Measurements from ENCODE around the gene SGK1. TPM values are rescaled to one million over a fixed set of nuclear protein-coding genes. Genes with fewer than 3 reads are reported as not detected.

The SGK1 gene
- polyA plus RNA-seq, 1 donor (not counting 4 experiments of a cell fraction or from before 2014, with no cell fraction given), result 156 TPM

GRCh38 chr6:134175532-134176263 is 142.2 kb downstream of the SGK1 start:
- no peak for FAIRE-seq
- TF ChIP-seq, protein P1, sequence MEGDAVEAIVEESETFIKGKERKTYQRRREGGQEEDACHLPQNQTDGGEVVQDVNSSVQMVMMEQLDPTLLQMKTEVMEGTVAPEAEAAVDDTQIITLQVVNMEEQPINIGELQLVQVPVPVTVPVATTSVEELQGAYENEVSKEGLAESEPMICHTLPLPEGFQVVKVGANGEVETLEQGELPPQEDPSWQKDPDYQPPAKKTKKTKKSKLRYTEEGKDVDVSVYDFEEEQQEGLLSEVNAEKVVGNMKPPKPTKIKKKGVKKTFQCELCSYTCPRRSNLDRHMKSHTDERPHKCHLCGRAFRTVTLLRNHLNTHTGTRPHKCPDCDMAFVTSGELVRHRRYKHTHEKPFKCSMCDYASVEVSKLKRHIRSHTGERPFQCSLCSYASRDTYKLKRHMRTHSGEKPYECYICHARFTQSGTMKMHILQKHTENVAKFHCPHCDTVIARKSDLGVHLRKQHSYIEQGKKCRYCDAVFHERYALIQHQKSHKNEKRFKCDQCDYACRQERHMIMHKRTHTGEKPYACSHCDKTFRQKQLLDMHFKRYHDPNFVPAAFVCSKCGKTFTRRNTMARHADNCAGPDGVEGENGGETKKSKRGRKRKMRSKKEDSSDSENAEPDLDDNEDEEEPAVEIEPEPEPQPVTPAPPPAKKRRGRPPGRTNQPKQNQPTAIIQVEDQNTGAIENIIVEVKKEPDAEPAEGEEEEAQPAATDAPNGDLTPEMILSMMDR (optimal IDR thresholded peaks at IDR 0.05 in 1 of 3, IDR thresholded peaks at IDR 0.05 in 1 of 3, conservative IDR thresholded peaks at IDR 0.05 in 1 of 3; ENCODE audit: extremely low read depth in 1 of 3, insufficient read depth in 2 of 3, low read length in 3 of 3), result no peak
- TF ChIP-seq EZH2 (IDR thresholded peaks at IDR 0.05; ENCODE audit: low read length), result no peak

DNA sequence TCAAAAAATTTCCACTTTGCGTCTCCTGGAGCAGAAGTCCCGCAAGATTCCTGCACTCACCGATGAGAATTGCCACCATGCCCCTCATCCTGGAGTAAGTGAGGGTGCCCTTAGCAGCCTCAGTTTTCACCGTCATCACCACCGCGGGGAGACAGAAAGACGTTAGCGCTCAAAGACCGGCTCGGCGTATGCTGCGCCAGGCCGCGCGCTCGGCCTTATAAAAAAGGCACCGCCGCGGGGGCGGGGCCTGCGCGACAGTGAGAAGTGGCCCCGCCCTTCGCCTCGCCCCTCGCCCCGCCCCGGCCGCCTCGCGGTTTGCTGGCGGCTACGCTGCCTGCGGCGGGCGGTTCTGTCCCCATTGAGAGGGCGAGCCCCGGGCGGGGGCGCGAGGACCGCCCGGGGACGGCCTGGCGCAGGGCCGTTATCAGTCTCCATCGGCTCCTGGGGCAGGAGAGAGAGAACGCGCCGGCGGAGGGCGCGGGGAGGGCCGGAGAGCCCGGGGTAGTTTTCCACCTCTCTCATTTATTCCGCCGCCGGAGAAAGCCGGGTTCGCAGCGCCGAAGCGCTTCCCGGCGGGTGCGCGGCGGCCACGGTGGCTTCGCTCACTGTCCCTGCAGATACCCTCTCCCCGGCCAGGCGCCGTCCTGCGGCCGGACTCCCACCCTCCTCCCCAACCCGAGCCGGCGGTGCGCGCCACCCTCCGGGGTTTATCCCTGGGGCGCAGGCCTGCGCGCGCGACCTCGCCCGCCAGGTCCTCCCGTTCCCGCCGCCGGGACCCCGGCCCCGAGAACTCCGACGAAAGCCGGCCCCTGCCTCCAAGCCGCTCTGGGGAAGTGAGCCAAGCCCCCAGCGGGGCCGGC is 143.0 kb downstream of the SGK1 start:
- Histone ChIP-seq H3K9me1 (ENCODE audit: control insufficient read depth, extremely low read depth, insufficient read depth, low read length) (no peaks in the 10 kb centered on the region), H2AFZ (ENCODE audit: control insufficient read depth, low read length) (peak overlapping the region; percentile 7), H3K9ac (ENCODE audit: control insufficient read depth, extremely low read depth, insufficient read depth, low read length) (peak overlapping the region; percentile 89), H3K4me1 (ENCODE audit: control insufficient read depth, extremely low read depth, insufficient read depth, low read length) (peaks cover 43% of the 10 kb centered on the region), H3K4me2 (ENCODE audit: control insufficient read depth, extremely low read depth, insufficient read depth, low read depth, low read length) (peak overlapping the region; percentile 97), H3K4me3 (ENCODE audit: control insufficient read depth in 2 of 3, extremely low read depth in 1 of 3, insufficient read depth in 2 of 3, low read depth in 1 of 3, low read length in 3 of 3) (peak overlapping the region; percentile 77 to 98 (median 96)), H3K36me3 (ENCODE audit: control insufficient read depth in 2 of 2, extremely low read depth in 1 of 2, insufficient read depth in 2 of 2, low read length in 2 of 2) (peaks cover 14 to 31% of the 10 kb centered on the region in 2 experiments), H3K79me2 (ENCODE audit: control insufficient read depth, insufficient read depth, low read length) (peaks cover 38% of the 10 kb centered on the region), H3K27ac (ENCODE audit: control insufficient read depth, insufficient read depth, low read length) (peak overlapping the region; percentile 82), H4K20me1 (ENCODE audit: control insufficient read depth, extremely low read depth, insufficient read depth, low read length) (peaks cover 15% of the 10 kb centered on the region), H3K27me3 (ENCODE audit: control insufficient read depth, extremely low read depth, insufficient read depth, low read length) (no peaks in the 10 kb centered on the region), H3K9me3 (ENCODE audit: control insufficient read depth, low read depth, low read length) (no peaks in the 10 kb centered on the region)
- no peak for FAIRE-seq
- no peak for DNase-seq (ENCODE audit: low read depth, low spot score)
- TF ChIP-seq EZH2 (IDR thresholded peaks at IDR 0.05; ENCODE audit: low read length), result no peak
- TF ChIP-seq, protein P1 (optimal IDR thresholded peaks at IDR 0.05 in 1 of 3, IDR thresholded peaks at IDR 0.05 in 1 of 3, conservative IDR thresholded peaks at IDR 0.05 in 1 of 3; ENCODE audit: extremely low read depth in 1 of 3, insufficient read depth in 2 of 3, low read length in 3 of 3), result peak in 1 of 3 experiments; percentile 9
- dilution Hi-C loops (cut with MboI; ENCODE audit: extremely low pct_ligation_motif_present, low sequenced_read_pairs), result no loop called here

More at GRCh38 chr6:134175532-134176263, 142.2 kb downstream of the SGK1 start:
- Histone ChIP-seq H3K4me2 (ENCODE audit: control insufficient read depth, extremely low read depth, insufficient read depth, low read depth, low read length) (peak overlapping the region; percentile 82), H3K9ac (ENCODE audit: control insufficient read depth, extremely low read depth, insufficient read depth, low read length) (peak overlapping the region; percentile 89), H3K9me1 (ENCODE audit: control insufficient read depth, extremely low read depth, insufficient read depth, low read length) (no peaks in the 10 kb centered on the region), H2AFZ (ENCODE audit: control insufficient read depth, low read length) (peak overlapping the region; percentile 44), H3K4me3 (ENCODE audit: control insufficient read depth in 2 of 3, extremely low read depth in 1 of 3, insufficient read depth in 2 of 3, low read depth in 1 of 3, low read length in 3 of 3) (peak overlapping the region; percentile 77 to 98 (median 96)), H3K79me2 (ENCODE audit: control insufficient read depth, insufficient read depth, low read length) (peaks cover 34% of the 10 kb centered on the region), H3K27ac (ENCODE audit: control insufficient read depth, insufficient read depth, low read length) (peak overlapping the region; percentile 82), H3K4me1 (ENCODE audit: control insufficient read depth, extremely low read depth, insufficient read depth, low read length) (peaks cover 37% of the 10 kb centered on the region), H3K27me3 (ENCODE audit: control insufficient read depth, extremely low read depth, insufficient read depth, low read length) (no peaks in the 10 kb centered on the region), H3K36me3 (ENCODE audit: control insufficient read depth in 2 of 2, extremely low read depth in 1 of 2, insufficient read depth in 2 of 2, low read length in 2 of 2) (peaks cover 10 to 25% of the 10 kb centered on the region in 2 experiments), H4K20me1 (ENCODE audit: control insufficient read depth, extremely low read depth, insufficient read depth, low read length) (peaks cover 10% of the 10 kb centered on the region), H3K9me3 (ENCODE audit: control insufficient read depth, low read depth, low read length) (no peaks in the 10 kb centered on the region)
- dilution Hi-C loops (cut with MboI; ENCODE audit: extremely low pct_ligation_motif_present, low sequenced_read_pairs), result no loop called here
- no peak for DNase-seq (ENCODE audit: low read depth, low spot score)

All from keratinocyte (primary cell).